ENCODE data around the gene PDE1A. TPM values are rescaled to one million over a fixed set of nuclear protein-coding genes. Genes with fewer than 3 reads are reported as not detected.
A peak's percentile ranks its signal among the peaks of the same experiment; 100 is the strongest.

The PDE1A gene
- total RNA-seq, 1 experiment from 2014 or later, result not detected

DNA sequence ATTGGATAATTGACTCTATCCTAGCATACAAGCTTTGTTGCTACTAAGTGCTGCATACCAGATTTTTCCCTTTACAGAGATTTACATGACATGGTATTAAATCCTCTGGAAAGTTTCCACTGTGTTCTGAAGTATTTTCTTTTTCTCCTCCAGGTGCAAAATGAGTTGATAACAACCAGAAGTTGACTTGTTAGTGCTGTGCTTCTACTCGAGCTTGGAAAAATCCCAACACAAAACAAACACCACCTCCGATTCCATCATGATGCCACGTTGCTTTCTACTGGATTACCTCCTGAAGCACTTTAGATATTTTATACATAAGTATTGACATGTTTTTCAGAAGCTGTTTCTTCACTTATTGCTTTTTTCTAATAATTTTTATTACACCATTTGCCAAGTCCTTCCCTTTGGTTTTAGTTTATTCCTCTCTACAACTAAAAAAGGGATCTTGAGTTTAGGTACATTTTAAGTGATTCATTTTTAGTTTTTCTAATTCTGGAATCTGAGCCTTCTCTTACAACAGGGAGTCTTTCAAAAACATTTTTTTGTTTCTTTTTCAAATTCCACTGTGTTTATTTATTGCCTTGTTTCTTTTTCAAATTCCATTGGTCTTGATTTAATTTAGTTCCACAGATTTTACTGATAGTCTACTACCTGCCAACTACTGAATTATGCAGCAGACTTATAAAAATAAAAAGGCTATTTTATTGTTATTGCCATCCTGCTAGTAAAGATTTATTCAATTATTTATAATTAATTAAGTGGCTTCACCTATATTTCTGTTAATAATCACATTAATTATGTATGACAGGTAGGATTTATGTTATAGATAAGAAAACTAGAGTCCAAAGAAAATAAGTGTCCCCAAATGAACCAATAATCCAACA is 297.8 kb downstream of the PDE1A start:
- DNase-seq (ENCODE audit: low spot score), result peak; percentile 8

DNA sequence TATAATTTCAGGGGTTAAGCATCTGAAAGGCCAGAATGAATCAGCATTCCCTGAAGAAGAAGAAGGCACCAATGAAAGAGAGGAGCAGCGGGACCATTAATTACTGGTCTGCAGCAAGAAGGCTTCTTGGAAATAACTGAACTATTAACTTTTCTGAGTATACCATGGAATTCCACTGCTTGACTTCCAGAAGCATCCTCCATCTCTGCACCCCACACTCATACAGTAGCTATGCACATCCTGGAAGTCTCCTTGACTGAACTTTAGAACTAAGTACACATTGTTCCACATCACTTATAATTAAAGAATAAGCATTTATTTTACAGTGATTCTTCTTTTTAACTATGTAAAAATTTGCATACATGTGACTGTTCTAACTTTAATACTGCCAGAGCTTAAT is 309.6 kb downstream of the PDE1A start:
- DNase-seq (ENCODE audit: low spot score), result no peak

DNA sequence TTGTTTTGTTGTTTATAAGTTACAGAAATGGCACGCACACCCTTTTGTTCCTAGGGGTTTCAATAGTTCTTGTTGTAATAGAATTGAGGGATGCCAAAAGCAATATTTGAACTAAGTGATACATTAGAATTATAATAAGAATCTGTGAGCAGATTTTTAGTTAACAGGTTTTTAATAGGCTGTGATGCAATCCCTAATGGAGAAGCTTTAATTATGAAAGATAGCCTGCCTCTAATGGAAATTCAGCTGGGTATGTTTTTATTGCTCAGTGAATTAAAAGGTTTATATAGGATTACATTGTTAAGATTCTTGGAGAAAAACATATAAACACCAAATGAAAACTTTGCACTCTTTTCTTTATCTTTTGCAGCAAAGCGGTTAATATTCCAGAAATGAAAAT is 310.1 kb downstream of the PDE1A start:
- no peak for DNase-seq (ENCODE audit: low spot score)

DNA sequence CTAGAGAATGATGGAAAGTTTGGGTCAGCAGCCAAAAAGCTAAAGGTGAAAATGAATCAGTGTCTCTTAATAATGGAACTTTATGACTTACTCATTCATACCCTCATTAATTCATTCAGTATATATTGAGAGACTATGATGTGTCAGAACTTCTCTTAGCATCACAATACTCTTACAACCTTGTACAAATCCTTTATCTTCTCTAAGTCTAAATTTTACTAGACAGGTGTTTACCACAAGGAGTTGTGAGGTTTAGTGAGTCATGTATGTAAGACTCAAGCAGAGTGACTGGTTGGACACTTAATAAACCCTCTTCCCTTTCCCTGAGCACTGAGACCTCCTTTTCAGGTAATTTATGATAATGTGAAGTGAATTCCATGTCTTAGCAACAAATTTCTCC is 311.6 kb downstream of the PDE1A start:
- peak; percentile 28 for DNase-seq (ENCODE audit: low spot score)

DNA sequence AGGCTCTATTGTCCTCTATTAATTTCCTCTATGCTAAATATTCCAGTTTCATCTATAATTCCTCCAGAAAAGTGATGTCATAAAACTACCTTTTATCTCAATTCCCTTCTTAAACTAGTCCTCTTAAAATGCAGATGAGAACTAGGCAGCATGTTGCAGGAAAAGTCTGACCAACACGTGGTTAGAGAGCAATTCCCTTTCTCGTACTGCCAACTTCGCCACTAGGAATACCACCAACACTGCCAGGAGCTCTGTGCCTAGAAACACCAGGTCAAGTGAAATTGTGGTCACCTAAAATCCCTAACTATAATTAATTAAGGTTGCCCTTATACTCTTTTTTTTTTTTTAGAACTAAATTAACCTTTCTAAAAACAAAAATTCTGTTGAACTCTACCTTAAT is 313.5 kb downstream of the PDE1A start:
- DNase-seq (ENCODE audit: low spot score), result no peak

DNA sequence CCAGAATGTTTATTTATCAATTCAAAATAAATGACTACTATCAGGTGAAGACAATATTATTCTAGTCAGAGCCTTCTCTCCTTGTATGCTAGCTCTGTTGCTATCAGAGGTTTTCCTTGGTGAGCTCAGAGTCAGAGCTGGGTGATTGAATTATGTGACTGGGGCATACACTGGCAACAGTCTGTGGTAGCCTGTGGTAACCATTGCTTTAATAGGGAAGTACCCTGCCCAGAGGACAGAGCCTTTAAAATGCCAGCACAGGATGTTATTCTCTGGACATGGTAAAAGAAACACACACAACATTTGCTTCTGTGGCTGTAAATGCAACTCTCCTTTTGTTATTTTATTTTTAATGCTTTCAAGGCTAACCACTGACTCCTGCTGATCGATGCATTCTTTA is 316.5 kb downstream of the PDE1A start:
- DNase-seq (ENCODE audit: low spot score), result no peak

DNA sequence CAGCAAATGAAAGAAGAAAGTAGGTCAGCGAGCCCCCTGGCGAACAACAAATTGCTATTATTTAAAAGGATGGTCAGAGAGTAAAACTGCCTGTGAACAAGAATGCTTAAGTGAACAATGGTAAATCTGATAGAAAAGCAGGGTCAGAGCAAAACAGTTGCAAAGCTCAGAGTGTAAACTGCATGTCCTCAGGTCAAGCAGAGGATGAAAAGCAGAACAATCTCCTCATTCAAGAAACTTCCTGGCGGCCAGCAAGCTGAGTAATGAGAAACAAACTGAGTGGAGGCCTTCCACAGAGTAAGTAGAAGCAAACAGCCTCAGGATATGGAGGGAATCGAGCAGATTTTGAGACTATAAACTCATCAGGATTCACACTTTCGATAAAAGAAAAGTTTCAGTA is 323.3 kb downstream of the PDE1A start:
- DNase-seq (ENCODE audit: low spot score), result no peak

DNA sequence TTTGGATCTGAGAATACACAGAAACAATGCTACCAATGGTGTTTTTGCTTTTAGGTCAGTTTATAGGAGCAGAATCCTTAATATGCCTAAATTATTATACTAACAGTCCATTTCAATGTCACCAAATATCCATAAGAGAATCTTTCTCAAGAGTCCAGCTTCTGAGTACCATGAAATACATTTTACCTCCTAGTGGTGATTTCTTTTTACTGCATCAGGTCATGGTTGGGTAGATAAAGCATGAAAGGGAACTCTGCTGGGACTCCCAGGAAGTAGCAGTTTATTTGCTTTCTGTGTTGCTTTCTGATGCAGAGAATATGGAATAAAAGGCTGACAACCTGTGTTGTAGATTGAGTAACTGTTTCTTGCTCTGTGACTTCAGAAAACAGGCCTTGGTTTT is 325.6 kb downstream of the PDE1A start:
- DNase-seq (ENCODE audit: low spot score), result peak; percentile 22

DNA sequence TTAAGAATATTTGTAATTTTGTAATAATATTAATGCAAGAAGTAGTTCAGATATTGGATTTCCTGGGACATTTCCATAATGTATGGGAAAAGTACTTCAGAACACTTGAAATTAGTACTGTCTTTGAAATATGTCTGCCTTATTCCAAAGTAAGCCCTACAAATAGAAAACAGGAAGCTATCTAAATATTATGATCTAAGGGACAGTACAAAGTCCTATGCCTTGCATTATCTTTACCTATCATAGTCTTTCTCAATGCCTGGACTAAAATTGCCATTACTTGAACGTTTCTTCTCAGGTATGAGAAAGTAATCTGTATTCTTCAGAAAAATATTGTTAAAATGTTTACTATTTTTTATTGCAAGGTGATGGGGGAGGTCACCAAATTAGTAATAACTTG is 328.2 kb downstream of the PDE1A start:
- DNase-seq (ENCODE audit: low spot score), result no peak

DNA sequence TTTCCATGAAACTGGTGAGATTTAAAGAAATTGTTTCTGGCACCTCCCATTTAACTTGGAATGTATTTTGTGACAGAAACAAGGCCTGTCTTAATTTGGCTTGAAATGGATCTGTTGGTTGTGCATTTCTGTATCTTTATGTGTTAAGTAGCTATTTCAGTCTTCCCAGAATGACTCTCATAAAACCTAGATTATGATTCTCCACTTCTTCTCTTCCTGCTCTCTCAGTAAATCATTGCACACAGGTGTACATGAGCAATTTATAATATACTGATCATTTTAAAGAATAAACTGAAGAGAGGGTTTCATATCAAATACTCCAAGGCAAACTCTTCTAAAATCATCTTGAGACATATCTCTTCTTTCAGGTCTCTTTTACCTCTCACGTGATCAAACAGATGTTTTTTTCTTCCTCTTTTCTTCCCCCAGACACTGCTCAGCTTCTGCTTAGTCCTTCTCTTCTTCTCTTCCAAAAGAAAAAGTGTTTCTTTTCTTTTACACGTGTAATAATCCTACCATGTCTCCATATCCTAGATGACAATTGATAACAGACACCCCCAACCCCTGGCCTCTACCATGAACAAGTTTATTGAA is 329.2 kb downstream of the PDE1A start:
- DNase-seq (ENCODE audit: low spot score), result no peak

DNA sequence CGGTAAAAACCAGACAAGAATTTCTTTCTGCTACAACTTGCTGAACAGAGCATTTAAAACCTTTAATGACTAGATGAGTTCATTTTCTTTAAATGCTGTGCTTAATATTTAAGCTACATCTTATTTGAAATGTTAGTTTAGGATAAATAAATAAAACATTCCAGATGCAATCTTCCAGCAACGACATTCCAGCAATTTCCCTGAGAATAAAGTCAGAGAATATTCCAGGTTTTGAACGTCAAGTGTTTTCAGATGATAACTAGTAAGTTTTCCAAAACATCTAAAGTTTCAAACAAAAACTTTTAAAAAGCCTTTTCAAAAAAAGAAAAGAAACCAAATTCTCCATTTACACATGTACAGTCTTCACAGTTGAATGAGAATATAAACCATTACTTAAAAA is 336.4 kb downstream of the PDE1A start:
- DNase-seq (ENCODE audit: low spot score), result no peak
